NCI-H1105 (cell line): ENCODE results near the gene LZTR1.

ENCODE experiments used
- DNase-seq: peaks from one replicate; lab custom pipeline; 2025; lab: John Stamatoyannopoulos, UW

LZTR1 gene

DNA sequence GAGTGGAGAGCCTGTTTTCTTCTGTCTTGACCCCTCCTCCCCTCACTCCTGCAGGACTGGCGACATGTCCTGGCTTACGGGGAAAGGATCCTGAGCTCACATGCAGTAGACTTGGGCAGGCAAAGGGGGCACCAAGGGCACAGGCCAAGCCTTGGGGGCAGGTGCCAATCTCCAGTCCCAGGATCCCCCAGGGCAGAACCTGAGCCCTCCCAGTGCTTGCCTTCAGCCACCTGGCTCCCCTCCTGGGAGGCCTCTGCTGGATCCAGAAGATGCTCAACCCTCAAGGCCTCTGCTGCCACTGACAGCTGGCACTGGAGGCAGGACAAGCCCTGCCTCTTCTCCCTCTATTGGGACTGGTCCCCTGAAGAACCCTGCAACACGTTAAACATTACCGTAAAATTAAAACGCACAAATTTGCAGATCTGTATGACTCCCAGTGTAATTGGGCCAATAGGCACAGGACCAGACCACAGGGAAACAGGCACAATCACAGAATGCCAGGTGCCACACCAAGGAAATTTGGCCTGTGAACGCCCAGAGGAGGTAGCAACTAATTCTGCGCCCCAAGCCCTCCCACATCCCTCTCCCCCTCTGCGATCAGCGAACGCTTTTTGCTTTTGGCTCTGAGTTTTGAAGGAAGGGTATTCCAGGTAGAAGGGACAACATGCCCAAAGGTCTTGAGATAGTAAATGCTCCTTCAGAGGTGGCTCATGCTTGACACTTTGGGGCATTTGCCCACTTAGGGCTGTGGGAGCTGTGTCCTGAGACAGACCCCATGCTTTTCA, 967 bp upstream of the LZTR1 start:
- no peak for DNase-seq

DNA sequence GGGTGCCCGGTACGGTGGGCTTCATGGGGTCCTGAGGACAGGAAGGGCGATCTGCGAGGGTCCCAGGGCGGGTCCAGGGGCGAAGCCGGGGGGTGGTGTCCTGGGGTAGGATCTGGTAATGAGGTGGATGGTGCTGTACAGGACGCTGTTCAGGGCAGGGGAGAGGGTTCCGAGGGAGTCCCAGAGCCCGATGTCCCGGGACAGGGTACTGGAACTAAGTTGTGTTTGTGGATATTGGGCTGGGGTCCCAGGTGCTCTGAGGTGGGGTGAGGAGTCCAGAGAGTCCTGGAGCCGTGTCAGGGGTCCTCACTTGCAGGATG, 426 bp downstream of the LZTR1 start:
- DNase-seq: no peak

DNA sequence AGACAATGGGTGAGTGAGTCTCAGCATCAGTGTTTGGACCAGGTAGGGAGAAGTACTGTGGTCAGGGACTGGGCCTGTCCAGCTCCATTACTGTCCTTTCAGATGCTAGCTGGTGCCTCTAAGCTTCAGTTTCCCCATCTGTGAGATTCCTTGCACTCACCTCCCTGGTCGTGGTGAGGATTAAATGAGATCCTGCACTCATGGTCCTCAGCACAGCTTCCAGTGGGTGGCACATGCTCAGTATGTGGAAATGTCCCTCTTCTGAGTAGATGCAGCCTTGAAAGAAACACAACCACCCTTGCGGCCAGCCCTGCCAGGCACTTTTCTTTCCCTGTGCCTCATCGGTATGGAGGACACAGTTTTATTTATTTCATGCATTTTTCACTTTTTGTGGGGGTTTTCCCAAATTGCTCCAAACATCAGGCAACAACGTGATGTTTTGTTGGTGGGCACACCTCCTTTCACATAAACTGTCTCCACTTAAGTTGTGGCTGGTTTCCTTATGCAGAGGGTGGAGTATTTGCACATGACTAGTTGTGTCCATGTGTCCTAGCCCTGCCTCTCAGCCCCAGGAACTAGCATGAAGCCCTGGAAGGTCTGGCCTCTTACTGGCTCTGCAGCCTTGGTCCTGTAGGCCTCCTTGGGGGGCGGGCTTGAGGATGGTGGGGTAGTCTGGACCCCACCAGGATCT, 1.1 kb downstream of the LZTR1 start:
- DNase-seq: no peak

DNA sequence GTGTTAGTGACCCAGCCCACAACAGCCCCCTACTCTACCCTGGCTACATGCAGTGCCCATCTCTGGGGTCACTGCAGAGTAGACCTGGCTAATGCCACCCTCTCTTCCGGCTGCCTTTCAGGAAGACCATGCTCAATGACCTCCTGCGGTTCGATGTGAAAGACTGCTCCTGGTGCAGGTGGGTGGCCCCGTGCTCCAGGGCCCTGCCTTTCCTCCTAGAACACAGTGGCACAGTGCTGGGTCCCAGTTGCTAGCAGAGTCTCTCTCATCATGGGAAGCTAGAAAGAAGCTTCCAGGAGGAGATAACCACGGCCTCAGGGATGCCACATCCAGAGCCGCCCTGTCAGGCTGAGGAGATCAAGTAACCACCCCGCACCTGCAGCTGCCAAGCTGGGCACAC, 3.6 kb downstream of the LZTR1 start:
- DNase-seq: no peak

DNA sequence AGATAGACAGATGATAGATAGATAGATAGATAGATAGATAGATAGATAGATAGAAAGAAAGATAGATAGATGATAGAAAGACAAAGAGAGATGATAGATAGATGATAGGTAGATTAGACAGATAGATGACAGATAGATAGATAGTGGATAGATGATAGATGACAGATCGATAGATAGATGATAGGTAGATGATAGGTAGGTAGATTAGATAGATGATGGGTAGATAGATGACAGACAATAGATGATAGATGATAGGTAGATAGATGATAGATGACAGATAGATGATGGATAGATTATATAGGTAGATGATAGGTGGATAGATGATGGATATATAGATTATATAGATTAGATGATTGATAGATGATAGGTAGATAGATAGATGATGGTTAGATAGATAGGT, 4.3 kb downstream of the LZTR1 start:
- no peak for DNase-seq

DNA sequence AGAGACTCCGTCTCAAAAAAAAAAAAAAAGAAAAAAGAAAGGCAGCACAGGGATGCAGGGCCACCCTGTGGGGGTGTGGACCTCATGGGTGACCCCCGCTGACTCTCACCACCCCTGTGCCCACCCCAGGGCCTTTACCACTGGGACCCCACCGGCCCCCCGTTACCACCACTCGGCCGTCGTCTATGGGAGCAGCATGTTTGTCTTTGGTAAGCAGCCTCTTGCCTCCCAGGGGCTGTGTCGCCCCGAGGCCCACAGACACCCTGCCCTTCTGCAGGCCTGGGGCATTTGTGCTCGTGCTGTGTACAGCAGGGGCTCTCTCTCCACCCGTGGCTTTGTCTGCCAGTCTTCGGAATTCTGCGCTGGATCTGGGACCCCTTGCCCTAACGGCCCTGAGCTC, 5.3 kb downstream of the LZTR1 start:
- DNase-seq: no peak

DNA sequence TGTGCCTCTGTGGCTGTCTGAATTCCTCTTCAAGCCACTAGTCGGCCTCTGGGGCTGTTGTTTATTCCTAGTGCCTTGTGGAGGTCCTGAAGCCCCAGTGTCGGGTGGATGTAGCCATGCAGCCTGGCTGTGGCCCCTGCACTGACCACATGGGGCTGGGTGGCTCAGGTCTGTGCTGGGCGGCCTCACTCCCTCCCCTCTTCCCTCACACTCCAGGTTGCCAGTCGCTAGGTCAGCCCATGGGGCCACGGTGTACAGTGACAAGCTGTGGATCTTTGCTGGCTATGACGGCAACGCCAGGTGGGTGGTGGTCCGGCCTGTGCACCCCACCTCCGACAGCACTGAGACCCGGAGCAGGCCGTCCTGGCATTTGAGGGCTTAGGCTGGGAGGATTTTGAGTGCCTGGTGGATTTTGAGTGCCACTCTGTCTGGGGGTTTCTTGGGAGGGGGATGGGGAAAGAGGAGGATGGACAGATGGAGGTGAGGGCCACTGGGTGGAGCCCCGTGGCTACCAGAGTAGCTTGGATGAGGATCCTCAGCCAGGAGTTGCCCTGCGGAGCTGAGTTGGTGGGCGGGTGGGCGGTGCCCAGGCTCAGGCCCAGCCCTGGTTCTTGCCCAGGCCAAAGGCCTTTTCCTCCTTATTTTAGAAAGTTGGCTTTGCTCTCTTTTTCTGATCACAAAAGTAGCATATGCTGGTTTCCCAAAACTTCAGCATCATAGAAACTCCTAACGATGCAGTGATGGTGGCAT, 6.7 kb downstream of the LZTR1 start:
- DNase-seq: no peak

DNA sequence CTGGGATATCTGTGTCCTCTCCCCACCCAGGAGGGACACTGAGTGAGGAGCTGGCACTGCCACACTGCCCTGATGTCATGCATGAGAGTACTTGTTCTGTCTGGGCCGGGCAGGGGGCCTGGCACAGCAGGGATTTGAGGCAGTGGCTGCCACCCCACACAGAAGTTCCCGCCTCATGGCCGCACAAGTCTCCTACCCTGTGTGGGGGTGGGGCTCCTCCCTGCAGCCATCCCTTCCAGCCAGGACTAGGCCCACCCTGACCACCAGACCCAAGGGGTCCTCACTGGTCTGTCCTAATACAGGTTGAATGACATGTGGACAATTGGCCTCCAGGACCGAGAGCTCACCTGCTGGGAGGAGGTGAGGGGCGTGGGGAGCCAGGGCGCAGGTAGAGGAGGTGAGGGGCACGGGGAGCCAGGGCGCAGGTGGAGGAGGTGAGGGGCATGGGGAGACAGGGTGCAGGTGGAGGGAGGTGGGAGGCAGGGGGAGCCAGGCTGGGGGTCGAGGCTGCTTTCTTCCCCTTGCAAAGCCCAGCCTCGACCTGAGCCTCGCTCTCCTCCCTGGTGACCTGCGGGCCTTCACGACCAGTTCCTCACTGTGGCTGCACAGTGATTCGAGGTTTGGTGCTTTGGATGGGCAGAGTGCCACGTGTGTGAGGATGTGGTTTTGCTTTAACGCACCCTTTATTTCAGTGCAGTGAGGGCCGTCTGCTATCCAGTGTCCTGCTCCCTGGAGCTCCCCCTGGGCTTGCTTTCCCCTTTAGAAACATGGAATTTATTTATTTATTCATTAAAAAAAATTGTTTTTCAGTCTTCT, 7.4 kb downstream of the LZTR1 start:
- no peak for DNase-seq

DNA sequence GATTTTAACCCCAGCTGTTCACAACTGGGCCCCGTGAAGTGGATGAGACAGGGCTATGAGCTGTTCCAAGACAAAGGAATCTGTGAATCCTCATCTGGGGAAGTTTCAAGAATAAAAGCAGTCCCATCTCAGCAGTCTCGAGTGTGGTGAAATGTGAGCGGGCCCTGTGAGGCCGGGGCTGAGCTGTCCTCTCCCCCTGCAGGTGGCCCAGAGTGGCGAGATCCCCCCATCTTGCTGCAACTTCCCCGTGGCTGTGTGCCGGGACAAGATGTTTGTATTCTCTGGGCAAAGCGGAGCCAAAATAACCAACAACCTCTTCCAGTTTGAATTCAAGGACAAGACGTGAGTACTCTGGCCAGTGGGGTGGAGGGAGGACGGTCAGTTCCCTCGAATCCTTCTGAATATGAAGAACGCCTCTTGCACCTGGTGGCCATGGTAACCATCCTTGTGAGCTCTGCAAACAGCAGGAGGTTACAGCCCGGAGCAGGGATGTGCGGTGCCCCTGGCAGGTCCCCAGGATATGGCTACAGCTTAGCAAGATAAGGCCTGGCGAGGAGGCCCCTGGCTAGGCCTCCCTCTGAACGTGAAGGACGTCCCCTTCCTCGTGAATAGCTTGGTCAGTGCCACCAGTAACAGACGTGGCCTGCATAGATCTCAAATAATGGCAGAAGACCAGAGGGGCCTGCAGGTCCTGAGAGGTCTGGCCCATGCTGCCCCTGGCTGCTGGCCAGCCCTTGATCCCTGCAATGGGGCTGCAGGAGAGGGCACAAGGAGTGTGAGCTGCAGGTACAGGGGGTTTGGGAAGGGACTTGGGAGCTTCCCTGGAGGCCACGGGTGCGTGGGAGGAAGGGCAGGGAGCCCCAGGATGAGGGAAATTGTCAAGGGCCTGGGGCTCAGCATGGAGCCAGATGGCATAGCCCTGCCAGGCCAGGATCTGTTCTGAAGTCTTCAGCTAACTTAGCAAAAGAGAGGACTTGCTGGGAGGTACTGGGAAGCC, 8.4 kb downstream of the LZTR1 start:
- DNase-seq: no peak

DNA sequence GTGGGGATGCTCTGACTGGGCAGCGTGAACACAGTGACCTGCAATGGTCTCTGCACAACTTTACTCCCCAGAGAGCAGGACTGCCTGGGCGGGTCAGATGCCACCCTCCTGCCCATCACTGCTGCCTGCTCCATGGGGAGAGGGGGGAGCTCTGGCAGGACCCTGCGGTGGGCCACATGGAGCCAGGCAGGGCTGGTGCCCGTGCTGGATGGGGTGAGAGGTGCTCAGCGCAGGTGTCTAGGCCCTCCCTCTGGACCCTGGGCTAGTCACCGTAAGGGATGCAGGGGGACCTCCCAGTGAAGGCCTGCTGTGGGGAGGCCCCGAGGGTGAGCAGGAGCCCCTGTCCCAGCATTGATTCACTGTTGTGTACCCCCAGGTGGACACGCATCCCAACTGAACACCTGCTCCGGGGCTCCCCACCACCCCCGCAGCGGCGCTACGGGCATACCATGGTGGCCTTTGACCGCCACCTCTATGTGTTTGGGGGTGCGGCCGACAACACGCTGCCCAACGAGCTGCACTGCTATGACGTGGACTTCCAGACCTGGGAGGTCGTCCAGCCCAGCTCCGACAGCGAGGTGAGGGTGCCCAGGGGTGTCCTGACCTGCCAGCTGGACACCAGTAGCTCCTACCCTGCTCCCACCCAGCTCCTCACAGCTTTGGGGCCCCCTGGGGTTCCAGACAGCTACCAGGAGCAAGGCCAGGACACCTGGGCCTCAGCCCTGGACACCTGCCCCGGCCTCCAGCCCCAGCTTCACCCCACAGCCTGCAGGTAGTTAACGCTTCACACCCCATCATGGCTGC, 9.4 kb downstream of the LZTR1 start:
- DNase-seq: no peak

DNA sequence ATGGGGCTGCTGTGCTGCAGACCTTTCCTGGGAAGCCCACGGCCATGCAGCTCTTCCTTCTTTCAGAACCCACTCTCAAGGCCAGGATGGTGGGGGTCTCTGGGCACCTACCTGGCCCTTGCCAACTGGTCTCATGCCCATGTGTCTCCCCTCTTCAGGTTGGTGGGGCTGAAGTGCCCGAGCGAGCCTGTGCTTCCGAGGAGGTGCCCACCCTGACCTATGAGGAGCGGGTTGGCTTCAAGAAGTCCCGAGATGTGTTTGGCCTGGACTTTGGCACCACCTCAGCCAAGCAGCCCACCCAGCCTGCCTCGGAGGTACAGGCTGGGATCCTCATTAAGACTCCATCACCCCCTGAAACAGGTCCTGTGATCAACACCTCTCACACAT, 10.0 kb downstream of the LZTR1 start:
- no peak for DNase-seq

DNA sequence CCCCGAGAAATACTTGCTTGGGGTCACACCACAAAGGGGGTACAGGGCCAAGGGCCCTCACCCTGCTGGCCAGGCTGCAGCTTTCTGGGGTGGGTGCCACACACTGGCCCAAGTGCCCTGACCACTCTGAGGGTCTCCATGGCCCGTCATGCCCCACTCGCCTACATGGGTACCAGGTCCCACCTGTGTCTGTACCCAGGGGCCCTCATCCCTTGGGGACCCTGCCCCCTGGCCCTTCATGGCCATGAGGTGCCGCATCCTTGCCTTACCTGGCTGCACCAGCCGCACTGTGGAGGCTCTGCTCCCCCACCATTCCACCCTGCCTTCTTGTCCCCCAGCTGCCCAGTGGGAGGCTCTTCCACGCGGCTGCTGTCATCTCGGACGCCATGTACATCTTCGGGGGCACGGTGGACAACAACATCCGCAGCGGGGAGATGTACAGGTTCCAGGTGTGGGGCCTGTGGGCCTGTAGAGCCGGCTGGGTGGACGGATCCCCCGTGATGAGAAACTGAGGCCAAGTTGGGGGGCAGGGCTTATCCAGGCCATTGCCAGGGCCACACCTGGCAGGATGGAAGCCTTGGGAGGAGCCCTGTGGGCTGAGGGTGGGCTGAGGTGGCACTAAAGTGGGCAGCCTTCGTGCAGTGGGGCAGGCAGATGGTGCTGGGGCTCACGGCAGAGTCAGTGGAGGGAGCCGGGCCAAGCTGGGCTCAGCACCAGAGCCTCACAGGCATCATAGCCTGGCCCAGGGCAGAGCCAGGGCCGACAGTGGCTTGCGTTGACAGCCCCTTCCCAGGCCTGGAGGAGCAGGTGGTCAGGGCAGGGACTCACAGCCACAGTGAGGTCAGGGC, 10.6 kb downstream of the LZTR1 start:
- DNase-seq: no peak

DNA sequence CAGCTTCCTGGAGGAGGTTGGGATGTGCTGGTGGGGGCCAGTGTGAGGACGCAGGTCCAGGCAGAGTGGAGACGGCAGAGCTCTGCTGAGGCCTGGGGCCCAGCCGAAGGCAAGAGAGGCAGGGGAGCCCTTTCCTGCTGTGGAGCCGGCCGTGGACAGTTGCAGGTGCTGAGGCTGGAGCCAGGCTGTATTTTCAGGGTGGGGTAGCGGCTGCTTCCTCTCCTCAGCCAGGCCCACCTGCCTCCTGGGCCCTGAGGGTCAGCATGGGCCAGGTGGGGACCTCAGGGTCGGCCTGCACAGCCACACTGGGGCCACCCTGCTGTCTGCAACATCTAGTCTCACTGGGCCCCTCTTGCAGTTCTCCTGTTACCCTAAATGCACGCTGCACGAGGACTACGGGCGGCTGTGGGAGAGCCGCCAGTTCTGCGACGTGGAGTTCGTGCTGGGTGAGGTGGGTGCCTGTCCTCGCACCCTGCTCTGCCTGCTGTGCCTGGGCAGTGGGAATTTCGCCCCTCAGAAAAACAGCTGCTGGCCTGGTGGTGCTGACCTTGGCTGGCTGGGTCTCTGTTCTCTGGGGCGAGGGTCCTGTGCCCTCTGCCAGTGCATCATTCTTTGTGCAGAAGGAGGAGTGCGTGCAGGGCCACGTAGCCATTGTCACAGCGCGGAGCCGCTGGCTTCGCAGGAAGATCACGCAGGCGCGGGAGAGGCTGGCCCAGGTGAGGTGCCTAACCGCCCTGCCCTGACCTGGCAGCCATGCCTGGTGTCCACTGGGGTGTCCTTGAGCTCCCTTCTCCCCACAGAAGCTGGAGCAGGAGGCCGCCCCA, 11.4 kb downstream of the LZTR1 start:
- DNase-seq: no peak

DNA sequence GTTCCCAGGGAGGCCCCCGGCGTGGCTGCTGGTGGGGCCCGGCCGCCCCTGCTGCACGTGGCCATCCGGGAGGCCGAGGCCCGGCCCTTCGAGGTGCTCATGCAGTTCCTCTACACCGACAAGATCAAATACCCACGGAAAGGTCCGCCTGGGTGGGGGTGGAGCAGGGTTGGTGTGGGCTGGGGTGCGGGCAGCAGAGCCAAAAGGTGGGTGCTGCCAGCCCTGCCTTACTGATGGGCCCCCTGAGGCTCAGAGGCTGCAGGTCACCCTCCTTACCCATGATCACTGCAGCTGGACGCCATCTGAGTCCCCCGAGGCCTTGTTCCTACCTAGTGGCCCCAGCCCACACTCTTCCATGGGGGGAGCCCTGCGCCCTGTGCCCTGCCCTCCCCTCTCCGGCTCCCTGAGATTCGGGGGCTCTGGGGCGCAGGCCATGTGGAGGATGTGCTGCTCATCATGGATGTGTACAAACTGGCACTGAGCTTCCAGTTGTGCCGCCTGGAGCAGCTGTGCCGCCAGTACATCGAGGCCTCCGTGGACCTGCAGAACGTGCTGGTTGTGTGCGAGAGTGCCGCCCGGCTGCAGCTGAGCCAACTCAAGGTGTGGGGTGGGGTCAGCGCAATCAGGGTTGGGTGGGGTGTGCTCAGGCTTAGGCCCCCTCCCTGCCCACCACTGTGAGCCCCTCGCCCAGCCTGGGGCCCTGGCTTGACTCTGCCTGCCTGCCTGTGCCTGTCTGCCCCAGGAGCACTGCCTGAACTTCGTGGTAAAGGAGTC, 12.2 kb downstream of the LZTR1 start:
- DNase-seq: no peak

DNA sequence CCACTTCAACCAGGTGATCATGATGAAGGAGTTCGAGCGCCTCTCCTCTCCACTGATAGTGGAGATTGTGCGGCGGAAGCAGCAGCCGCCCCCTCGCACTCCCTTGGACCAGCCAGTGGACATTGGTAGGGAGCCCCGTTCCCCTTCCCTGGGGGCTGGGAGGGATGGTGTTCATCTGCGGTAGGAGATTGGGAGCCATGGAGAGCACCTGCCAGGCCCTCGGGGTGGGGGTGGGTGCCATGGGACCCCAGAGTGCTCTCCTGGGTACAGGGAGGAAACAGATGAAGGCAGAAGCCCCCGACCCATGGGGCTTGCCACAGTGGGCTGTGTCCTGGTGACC, 12.8 kb downstream of the LZTR1 start:
- no peak for DNase-seq

DNA sequence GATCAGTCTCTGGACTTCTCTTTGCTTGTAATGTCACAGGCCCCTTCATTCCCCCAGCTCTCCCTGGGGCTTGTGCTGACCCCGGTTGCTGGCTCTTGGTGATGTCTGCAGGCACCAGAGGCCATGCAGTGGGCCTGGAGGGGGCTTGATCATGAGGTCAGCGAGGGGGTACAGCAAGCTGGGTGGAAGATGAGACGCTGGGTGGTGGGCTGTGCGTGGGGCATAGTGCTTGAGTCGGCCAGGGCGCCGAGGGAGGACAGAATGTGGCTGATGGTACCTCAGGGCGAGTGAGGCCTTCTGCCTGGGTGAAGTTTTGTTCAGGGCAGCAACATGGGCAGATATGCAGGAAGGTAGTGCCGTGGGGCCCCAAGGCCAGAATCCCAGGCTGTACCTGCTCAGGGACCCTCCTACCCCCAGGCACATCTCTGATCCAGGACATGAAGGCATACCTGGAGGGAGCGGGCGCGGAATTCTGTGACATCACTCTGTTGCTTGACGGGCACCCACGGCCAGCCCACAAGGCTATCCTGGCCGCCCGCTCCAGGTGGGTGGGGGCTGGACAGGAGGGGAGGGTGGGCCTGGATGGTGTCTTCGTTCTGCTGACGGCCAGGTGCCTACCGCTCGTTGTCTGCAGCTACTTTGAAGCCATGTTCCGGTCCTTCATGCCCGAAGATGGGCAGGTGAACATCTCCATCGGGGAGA, 13.4 kb downstream of the LZTR1 start:
- no peak for DNase-seq

DNA sequence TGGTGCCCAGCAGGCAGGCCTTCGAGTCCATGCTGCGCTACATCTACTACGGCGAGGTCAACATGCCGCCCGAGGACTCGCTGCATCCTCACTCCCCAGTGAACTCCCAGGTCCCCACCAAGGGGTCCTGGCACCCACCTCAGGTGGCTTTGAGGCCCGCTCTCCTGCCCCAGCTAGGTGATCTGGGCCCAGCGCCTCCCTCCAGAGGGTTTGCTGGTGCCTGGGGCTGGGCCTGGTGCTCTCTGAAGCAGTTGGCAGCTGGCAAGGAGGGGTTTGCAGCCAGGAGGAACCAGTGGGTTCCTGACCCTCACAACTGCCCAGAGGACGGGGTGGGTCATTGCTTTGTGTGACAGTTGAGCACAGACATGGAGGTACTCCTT, 13.9 kb downstream of the LZTR1 start:
- DNase-seq: no peak
